GM19324 (cell line): ENCODE results near the gene RPL18.
"Not testable (repeated sequence)": the region's sequence is repeated elsewhere in the genome, so short reads cannot be mapped to it uniquely, and the experiment has no call there.

ENCODE experiments used
- ATAC-seq: cut with Tn5 transposase; IDR thresholded peaks from one replicate; pipeline ENCODE4 v1.9.1; 2021; ENCODE audit warnings: mild to moderate bottlenecking, moderate library complexity; ENCODE audit not compliant: unreplicated experiment, low FRiP score

RPL18 gene

GRCh38 chr19:48595171-48595570 is 23.8 kb downstream of the RPL18 start:
- ATAC-seq, result no peak

- no peak for ATAC-seq
Observed at GRCh38 chr19:48591021-48591420, 28.0 kb downstream of the RPL18 start.

GRCh38 chr19:48588670-48589401 is 30.1 kb downstream of the RPL18 start:
- ATAC-seq, result no peak

GRCh38 chr19:48587387-48587786 is 31.6 kb downstream of the RPL18 start:
- ATAC-seq, result no peak

GRCh38 chr19:48582168-48582567 is 36.8 kb downstream of the RPL18 start:
- no peak for ATAC-seq

GRCh38 chr19:48578891-48579290 is 40.1 kb downstream of the RPL18 start:
- ATAC-seq, result no peak

- ATAC-seq, result not testable (repeated sequence)
Observed at GRCh38 chr19:48577908-48578307, 41.1 kb downstream of the RPL18 start.

GRCh38 chr19:48575931-48576622 is 42.9 kb downstream of the RPL18 start:
- ATAC-seq, result no peak

GRCh38 chr19:48573163-48573505 is 45.8 kb downstream of the RPL18 start:
- ATAC-seq, result no peak

- no peak for ATAC-seq
Observed at GRCh38 chr19:48571378-48572162, 47.4 kb downstream of the RPL18 start.

GRCh38 chr19:48569814-48570213 is 49.2 kb downstream of the RPL18 start:
- no peak for ATAC-seq

GRCh38 chr19:48568345-48568886 is 50.6 kb downstream of the RPL18 start:
- no peak for ATAC-seq
